ENCODE data around the gene PODNL1. TPM values are rescaled to one million over a fixed set of nuclear protein-coding genes. Genes with fewer than 3 reads are reported as not detected.

The PODNL1 gene
- total and polyA plus RNA-seq, 10 of the 15 experiments (the other 5 are each of a cell fraction or from before 2014, with no cell fraction given): 0.04 to 0.44 TPM; not detected in 8

- no peak overlapping the region for H3K9ac ChIP-seq (ENCODE audit: control insufficient read depth, insufficient read depth, low read length)
- no peaks in the 10 kb centered on the region for H3K9me3 ChIP-seq (replicated peaks; ENCODE audit: control insufficient read depth, insufficient read depth, low read length)
- CTCF ChIA-PET: interaction anchor here (0.5 to 2.3 kb wide), 6 partner anchors 34 to 90 kb away, joined by 3 to 13 read pairs (median 6); partner anchors contain the start of gene IL27RA
- no peak for DNase-seq (ENCODE audit: low read depth, low spot score)
- TF ChIP-seq CBFB (IDR thresholded peaks at IDR 0.05; ENCODE audit: low read depth): peak; percentile 17
- no peak for TF ChIP-seq ZNF24 (IDR thresholded peaks at IDR 0.05)
- TF ChIP-seq ZBTB4 (CRISPR knock-in tag; IDR thresholded peaks at IDR 0.05): no peak
- no peak for TF ChIP-seq BHLHE40 (IDR thresholded peaks at IDR 0.05; ENCODE audit: borderline replicate concordance in 1 of 2, low read depth in 2 of 2, low read length in 1 of 2)
- no peak for TF ChIP-seq CBX3 (IDR thresholded peaks at IDR 0.05; ENCODE audit: borderline replicate concordance, low read depth)
- TF ChIP-seq BCLAF1 (IDR thresholded peaks at IDR 0.05): no peak
- no peak for TF ChIP-seq CUX1 (IDR thresholded peaks at IDR 0.05; ENCODE audit: insufficient replicate concordance, low read depth, low read length)
- no peak for TF ChIP-seq DPF2 (IDR thresholded peaks at IDR 0.05)
- no peaks in the 10 kb centered on the region; a peak in 1 of 4 replicates for H3K36me3 ChIP-seq (ENCODE audit: control insufficient read depth in 2 of 2, insufficient read depth in 2 of 2, low read length in 1 of 2)
- no peaks in the 10 kb centered on the region for H3K79me2 ChIP-seq (ENCODE audit: control insufficient read depth, insufficient read depth, low read length)
- peak; percentile 7 for ATAC-seq
- peak overlapping the region; percentile 94 for H3K27ac ChIP-seq (ENCODE audit: control insufficient read depth, insufficient read depth)
- POLR2A ChIA-PET: interaction anchor here (0.5 to 6.5 kb wide), 5 partner anchors 16 to 401 kb away, joined by 3 to 49 read pairs (median 6); partner anchors contain the start of genes IL27RA and RFX1
- intact Hi-C loops (cut with micrococcal nuclease; ENCODE audit: unreplicated experiment): loop anchor here (5.0 to 10.0 kb wide), 2 partner anchors 33 to 50 kb away; partner anchors contain the start of genes DCAF15 and IL27RA
- no peak for FAIRE-seq
- H3K4me1 ChIP-seq (ENCODE audit: control insufficient read depth, insufficient read depth, low read length): peaks cover 27% of the 10 kb centered on the region
- no TSS peak for BruUV-seq (replicated peaks)
- RAD21 ChIA-PET (ENCODE audit: unreplicated experiment): interaction anchor here (0.6 to 4.2 kb wide), 7 partner anchors 8 to 124 kb away, joined by 3 to 35 read pairs (median 3); partner anchors contain the start of genes IL27RA and RFX1
- no peaks in the 10 kb centered on the region for H4K20me1 ChIP-seq (ENCODE audit: control insufficient read depth, insufficient read depth)
- WGBS (ENCODE audit: insufficient coverage, insufficient replicate concordance, low lambda C conversion rate, missing lambda C conversion rate): 52% methylated on average over 25 of the region's 25 CpGs
- SMC1A ChIA-PET (ENCODE audit: uncharacterized antibody, unreplicated experiment): interaction anchor here (0.8 to 3.6 kb wide), 7 partner anchors 18 to 143 kb away, joined by 3 to 18 read pairs (median 5); partner anchors contain the start of genes IL27RA and RLN3
- H2AFZ ChIP-seq (ENCODE audit: control insufficient read depth, low read depth, low read length): no peak overlapping the region; the same call in 1 of the 2 replicates
- H3K27me3 ChIP-seq (replicated peaks in 1 of 2; ENCODE audit: control insufficient read depth in 2 of 2, insufficient read depth in 2 of 2, low read length in 1 of 2): no peaks in the 10 kb centered on the region
- no peak overlapping the region for H3K4me3 ChIP-seq
- in situ Hi-C loops (cut with MboI): no loop called here
- peak overlapping the region; percentile 87 for H3K4me2 ChIP-seq (ENCODE audit: control insufficient read depth, insufficient read depth)
Measured at GRCh38 chr19:13984875-13985741, 46.9 kb upstream of the PODNL1 start.
